Activated naive CD4-positive, alpha-beta T cell treated with anti-CD3 and anti-CD28 coated beads, Interleukin-2, amount 10 ng/mL, durations not matched to agents 7 days and 5 days (primary cell): Measurements from ENCODE around the gene RALGPS1.

Source experiments
- CTCF ChIA-PET: fragments of 350-600 bp; sonication (Branson Sonifier 250); formaldehyde crosslinking; loops from one replicate; lab custom pipeline; 2021; ENCODE audit warnings: antibody characterized with exemption; lab: Charles Lee
- DNase-seq: peaks from one replicate; pipeline ENCODE4 v3.0.0-alpha.2; 2020
- H3K27ac Mint-ChIP-seq: one replicate; pipeline ENCODE4 v1.8.0; 2021; ENCODE audit warnings: mild to moderate bottlenecking, moderate library complexity, mixed read lengths
- H3K27me3 Mint-ChIP-seq: one replicate; pipeline ENCODE4 v1.8.0; 2021; ENCODE audit warnings: mild to moderate bottlenecking, mixed read lengths
- H3K36me3 Mint-ChIP-seq: one replicate; pipeline ENCODE4 v1.8.0; 2021; ENCODE audit warnings: mixed read lengths
- H3K4me1 Mint-ChIP-seq: one replicate; pipeline ENCODE4 v1.8.0; 2021; ENCODE audit warnings: mixed read lengths
- H3K4me3 Mint-ChIP-seq: one replicate; pipeline ENCODE4 v1.8.0; 2021; ENCODE audit warnings: mild to moderate bottlenecking, moderate library complexity, mixed read lengths
- H3K9me3 Mint-ChIP-seq: one replicate; pipeline ENCODE4 v1.8.0; 2021; ENCODE audit warnings: mixed read lengths

RALGPS1 gene

GRCh38 chr9:127177665-127178265 is 263.2 kb downstream of the RALGPS1 start:
- no peak for DNase-seq
- Mint-ChIP-seq H3K4me3 (no peak overlapping the region), H3K36me3 (no peaks in the 10 kb centered on the region), H3K4me1 (no peaks in the 10 kb centered on the region), H3K27me3 (peaks cover 16% of the 10 kb centered on the region), H3K27ac (no peak overlapping the region), H3K9me3 (no peaks in the 10 kb centered on the region)
- CTCF ChIA-PET, result no interaction called here

GRCh38 chr9:127178686-127179632 is 264.4 kb downstream of the RALGPS1 start:
- CTCF ChIA-PET, result interaction anchor here (1.3 kb wide), 1 partner anchor 214 kb away, joined by 3 read pairs; no protein-coding TSS in a partner anchor
- Mint-ChIP-seq H3K4me3 (no peak overlapping the region), H3K9me3 (no peaks in the 10 kb centered on the region), H3K27me3 (peaks cover 16% of the 10 kb centered on the region), H3K4me1 (no peaks in the 10 kb centered on the region), H3K36me3 (no peaks in the 10 kb centered on the region), H3K27ac (no peak overlapping the region)
- no peak for DNase-seq

GRCh38 chr9:127179633-127180441 is 265.3 kb downstream of the RALGPS1 start:
- H3K4me1 Mint-ChIP-seq, result no peaks in the 10 kb centered on the region
- DNase-seq, result no peak
- no peaks in the 10 kb centered on the region for H3K9me3 Mint-ChIP-seq
- no peaks in the 10 kb centered on the region for H3K36me3 Mint-ChIP-seq
- H3K27me3 Mint-ChIP-seq, result peaks cover 23% of the 10 kb centered on the region
- CTCF ChIA-PET, result interaction anchor here (1.3 kb wide), 1 partner anchor 215 kb away, joined by 3 read pairs; no protein-coding TSS in a partner anchor
- no peak overlapping the region for H3K4me3 Mint-ChIP-seq
- no peak overlapping the region for H3K27ac Mint-ChIP-seq

GRCh38 chr9:127180457-127181314 is 266.1 kb downstream of the RALGPS1 start:
- Mint-ChIP-seq H3K36me3 (no peaks in the 10 kb centered on the region), H3K4me3 (no peak overlapping the region), H3K9me3 (no peaks in the 10 kb centered on the region), H3K27me3 (peaks cover 23% of the 10 kb centered on the region), H3K4me1 (no peaks in the 10 kb centered on the region), H3K27ac (no peak overlapping the region)
- DNase-seq, result no peak
- CTCF ChIA-PET, result interaction anchor here (1.2 kb wide), 1 partner anchor 30 kb away, joined by 3 read pairs; no protein-coding TSS in a partner anchor

- no peaks in the 10 kb centered on the region for H3K36me3 Mint-ChIP-seq
- H3K9me3 Mint-ChIP-seq, result no peaks in the 10 kb centered on the region
- H3K4me1 Mint-ChIP-seq, result no peaks in the 10 kb centered on the region
- H3K27me3 Mint-ChIP-seq, result peaks cover 23% of the 10 kb centered on the region
- no peak overlapping the region for H3K27ac Mint-ChIP-seq
- no peak overlapping the region for H3K4me3 Mint-ChIP-seq
- CTCF ChIA-PET, result interaction anchor here (1.2 kb wide), 1 partner anchor 31 kb away, joined by 3 read pairs; no protein-coding TSS in a partner anchor
- no peak for DNase-seq
These were observed 266.7 kb downstream of the RALGPS1 start for GRCh38 chr9:127181315-127181580.

GRCh38 chr9:127181595-127182190 is 267.1 kb downstream of the RALGPS1 start:
- H3K4me3 Mint-ChIP-seq, result no peak overlapping the region
- H3K36me3 Mint-ChIP-seq, result no peaks in the 10 kb centered on the region
- no peaks in the 10 kb centered on the region for H3K4me1 Mint-ChIP-seq
- H3K27me3 Mint-ChIP-seq, result peaks cover 28% of the 10 kb centered on the region
- no peak for DNase-seq
- CTCF ChIA-PET, result interaction anchor here (1.2 kb wide), 1 partner anchor 31 kb away, joined by 3 read pairs; no protein-coding TSS in a partner anchor
- H3K27ac Mint-ChIP-seq, result no peak overlapping the region
- no peaks in the 10 kb centered on the region for H3K9me3 Mint-ChIP-seq

- CTCF ChIA-PET, result no interaction called here
- H3K9me3 Mint-ChIP-seq, result no peaks in the 10 kb centered on the region
- peak; percentile 7 for DNase-seq
- no peaks in the 10 kb centered on the region for H3K36me3 Mint-ChIP-seq
- peaks cover 25% of the 10 kb centered on the region for H3K27me3 Mint-ChIP-seq
- no peak overlapping the region for H3K27ac Mint-ChIP-seq
- H3K4me3 Mint-ChIP-seq, result no peak overlapping the region
- no peaks in the 10 kb centered on the region for H3K4me1 Mint-ChIP-seq
These were observed 268.5 kb downstream of the RALGPS1 start for GRCh38 chr9:127182901-127183746.

GRCh38 chr9:127183814-127184582 is 269.4 kb downstream of the RALGPS1 start:
- no peak overlapping the region for H3K4me3 Mint-ChIP-seq
- peaks cover 26% of the 10 kb centered on the region for H3K27me3 Mint-ChIP-seq
- H3K4me1 Mint-ChIP-seq, result peaks cover 2% of the 10 kb centered on the region
- no peaks in the 10 kb centered on the region for H3K36me3 Mint-ChIP-seq
- H3K9me3 Mint-ChIP-seq, result no peaks in the 10 kb centered on the region
- DNase-seq, result no peak
- H3K27ac Mint-ChIP-seq, result peak overlapping the region; percentile 19
- CTCF ChIA-PET, result no interaction called here

- Mint-ChIP-seq H3K27ac (no peak overlapping the region), H3K9me3 (no peaks in the 10 kb centered on the region), H3K4me1 (peaks cover 4% of the 10 kb centered on the region), H3K4me3 (no peak overlapping the region), H3K27me3 (peaks cover 28% of the 10 kb centered on the region), H3K36me3 (no peaks in the 10 kb centered on the region)
- CTCF ChIA-PET, result no interaction called here
- DNase-seq, result no peak
These were observed 270.1 kb downstream of the RALGPS1 start for GRCh38 chr9:127184641-127185040.

GRCh38 chr9:127185181-127185580 is 270.6 kb downstream of the RALGPS1 start:
- CTCF ChIA-PET, result no interaction called here

GRCh38 chr9:127185931-127186781 is 271.6 kb downstream of the RALGPS1 start:
- peaks cover 4% of the 10 kb centered on the region for H3K4me1 Mint-ChIP-seq
- H3K27ac Mint-ChIP-seq, result no peak overlapping the region
- H3K9me3 Mint-ChIP-seq, result no peaks in the 10 kb centered on the region
- CTCF ChIA-PET, result no interaction called here
- no peak for DNase-seq
- H3K27me3 Mint-ChIP-seq, result peaks cover 28% of the 10 kb centered on the region
- no peak overlapping the region for H3K4me3 Mint-ChIP-seq
- no peaks in the 10 kb centered on the region for H3K36me3 Mint-ChIP-seq

More at GRCh38 chr9:127185181-127185580, 270.6 kb downstream of the RALGPS1 start:
- no peak overlapping the region for H3K27ac Mint-ChIP-seq
- DNase-seq, result no peak
- H3K4me1 Mint-ChIP-seq, result peaks cover 4% of the 10 kb centered on the region
- no peak overlapping the region for H3K4me3 Mint-ChIP-seq
- no peaks in the 10 kb centered on the region for H3K36me3 Mint-ChIP-seq
- no peaks in the 10 kb centered on the region for H3K9me3 Mint-ChIP-seq
- peaks cover 28% of the 10 kb centered on the region for H3K27me3 Mint-ChIP-seq
